GM13976 (cell line): ENCODE data around the gene GNPAT.

ENCODE experiments used
- DNase-seq: peaks from one replicate; pipeline ENCODE4 v3.0.0; 2012; ENCODE audit warnings: low spot score
- in situ Hi-C: fragments of 300-500 bp; cut with MboI; formaldehyde crosslinking; loops from one replicate; pipeline ENCODE4 v1.12.0; 2022; ENCODE audit warnings: low sequenced_read_pairs, mixed read lengths, inconsistent platforms; ENCODE audit not compliant: unreplicated experiment
- TF ChIP-seq, protein P1 (sequence below): IDR thresholded peaks from 2 replicates; pipeline ENCODE4 v1.5.1; 2012; ENCODE audit warnings: borderline replicate concordance, mild to moderate bottlenecking; ENCODE audit not compliant: insufficient read depth; ENCODE audit errors: extremely low read depth, missing control alignments, control extremely low read depth

GNPAT gene

DNA sequence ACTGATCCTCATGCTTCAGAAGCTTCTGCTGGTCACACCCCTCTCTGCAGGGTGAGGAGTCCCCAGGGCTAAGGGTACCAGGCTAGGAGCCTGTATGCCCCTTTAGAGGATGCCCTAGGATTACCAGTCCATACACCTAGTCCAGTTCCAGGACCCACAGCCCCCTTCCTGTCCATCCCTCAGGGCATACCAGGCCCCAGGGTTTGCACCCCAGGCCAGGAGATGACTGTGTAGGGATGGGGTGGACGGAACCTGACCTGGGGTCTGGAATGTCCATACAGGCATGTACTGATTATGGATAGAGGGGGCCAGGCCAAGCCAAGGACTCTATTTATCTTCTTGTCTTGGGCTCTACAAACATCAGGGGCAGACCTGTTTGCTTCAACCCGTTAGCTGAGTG lies 44.3 kb upstream of the GNPAT start:
- TF ChIP-seq, protein P1, sequence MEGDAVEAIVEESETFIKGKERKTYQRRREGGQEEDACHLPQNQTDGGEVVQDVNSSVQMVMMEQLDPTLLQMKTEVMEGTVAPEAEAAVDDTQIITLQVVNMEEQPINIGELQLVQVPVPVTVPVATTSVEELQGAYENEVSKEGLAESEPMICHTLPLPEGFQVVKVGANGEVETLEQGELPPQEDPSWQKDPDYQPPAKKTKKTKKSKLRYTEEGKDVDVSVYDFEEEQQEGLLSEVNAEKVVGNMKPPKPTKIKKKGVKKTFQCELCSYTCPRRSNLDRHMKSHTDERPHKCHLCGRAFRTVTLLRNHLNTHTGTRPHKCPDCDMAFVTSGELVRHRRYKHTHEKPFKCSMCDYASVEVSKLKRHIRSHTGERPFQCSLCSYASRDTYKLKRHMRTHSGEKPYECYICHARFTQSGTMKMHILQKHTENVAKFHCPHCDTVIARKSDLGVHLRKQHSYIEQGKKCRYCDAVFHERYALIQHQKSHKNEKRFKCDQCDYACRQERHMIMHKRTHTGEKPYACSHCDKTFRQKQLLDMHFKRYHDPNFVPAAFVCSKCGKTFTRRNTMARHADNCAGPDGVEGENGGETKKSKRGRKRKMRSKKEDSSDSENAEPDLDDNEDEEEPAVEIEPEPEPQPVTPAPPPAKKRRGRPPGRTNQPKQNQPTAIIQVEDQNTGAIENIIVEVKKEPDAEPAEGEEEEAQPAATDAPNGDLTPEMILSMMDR = no peak
- no peak for DNase-seq
- in situ Hi-C loops = no loop called here

DNA sequence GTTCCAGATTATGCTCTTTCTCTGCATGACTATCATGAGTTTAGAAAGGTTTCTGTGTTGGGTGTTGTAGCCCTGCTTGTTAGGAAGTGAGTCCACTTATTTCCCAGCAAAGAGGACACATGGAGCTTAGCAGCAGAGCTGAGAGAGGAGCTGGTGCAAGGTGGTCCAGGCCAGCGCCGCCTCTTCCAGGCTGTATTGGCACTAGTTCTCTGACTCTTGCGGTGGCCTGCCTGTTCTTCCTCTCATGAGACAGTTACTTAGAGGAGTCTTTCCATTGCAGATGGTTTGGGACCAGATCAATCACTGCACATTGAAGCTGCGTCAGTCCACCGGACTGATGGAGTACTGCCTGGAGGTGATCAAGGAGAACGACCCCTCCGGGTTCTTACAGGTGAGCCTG lies 41.1 kb upstream of the GNPAT start:
- TF ChIP-seq, protein P1 = no peak
- in situ Hi-C loops = no loop called here

DNA sequence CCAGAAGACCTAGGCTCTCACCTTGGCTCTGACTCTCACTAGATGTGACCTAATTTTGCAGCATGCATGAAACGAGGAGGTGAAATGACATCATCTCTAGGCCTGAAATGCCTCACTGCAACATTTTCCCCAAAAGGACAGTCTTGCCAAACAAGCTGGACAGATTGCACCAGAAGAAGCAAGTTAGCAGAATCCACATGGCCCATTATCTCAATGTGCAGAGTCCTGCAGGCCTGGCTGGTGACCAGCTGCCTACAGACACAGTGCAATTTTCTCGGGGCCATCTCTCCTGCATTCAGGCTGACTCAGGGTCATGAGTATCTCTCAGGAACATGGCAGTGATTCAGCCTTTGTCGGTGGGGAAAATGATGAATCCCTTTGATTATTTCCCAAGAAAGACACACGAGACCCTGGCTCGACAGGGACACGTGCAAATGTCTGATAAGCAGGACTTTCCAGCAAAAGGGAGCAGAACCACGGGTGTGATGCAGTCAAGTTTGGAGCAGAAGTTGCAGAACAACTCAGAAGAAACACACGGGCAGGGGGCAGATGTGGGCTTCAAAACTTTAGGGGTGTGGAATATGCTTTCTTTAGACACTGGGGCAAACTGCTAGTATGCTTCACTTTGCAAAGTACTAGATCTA lies 40.5 kb upstream of the GNPAT start:
- in situ Hi-C loops = no loop called here
- no peak for DNase-seq
- TF ChIP-seq, protein P1 = no peak

More for the DNA sequence above, 41.1 kb upstream of the GNPAT start:
- DNase-seq = no peak

DNA sequence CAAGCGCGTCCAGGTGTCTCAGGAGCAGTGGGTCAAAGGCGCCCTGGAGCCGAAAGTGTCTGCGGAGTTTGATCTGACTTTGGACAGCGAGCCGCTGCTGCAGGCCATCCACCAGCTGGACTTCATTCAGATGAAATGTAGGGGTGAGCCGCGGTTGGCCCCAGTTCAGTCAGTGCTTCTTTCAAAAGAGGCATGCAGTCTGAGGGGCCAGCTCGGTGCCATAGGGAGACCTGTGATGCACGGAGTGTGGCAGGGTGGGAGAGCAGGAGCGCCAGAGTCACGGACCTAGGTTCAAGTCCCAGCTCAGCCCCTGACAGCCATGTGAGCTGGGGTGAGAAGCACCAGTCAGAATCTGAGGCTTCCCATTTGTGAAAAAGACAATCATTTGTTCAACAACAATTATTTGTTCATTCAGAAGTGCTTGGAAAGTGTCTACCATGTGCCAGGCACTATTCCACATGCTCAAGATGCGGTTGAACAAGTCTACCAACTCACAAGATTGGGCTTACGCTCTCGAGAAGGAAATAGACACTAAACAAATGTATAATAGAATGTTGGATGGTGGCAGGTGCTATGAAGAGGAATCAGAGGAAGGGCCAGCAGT lies 39.5 kb upstream of the GNPAT start:
- in situ Hi-C loops = no loop called here
- no peak for DNase-seq
- TF ChIP-seq, protein P1 = no peak

DNA sequence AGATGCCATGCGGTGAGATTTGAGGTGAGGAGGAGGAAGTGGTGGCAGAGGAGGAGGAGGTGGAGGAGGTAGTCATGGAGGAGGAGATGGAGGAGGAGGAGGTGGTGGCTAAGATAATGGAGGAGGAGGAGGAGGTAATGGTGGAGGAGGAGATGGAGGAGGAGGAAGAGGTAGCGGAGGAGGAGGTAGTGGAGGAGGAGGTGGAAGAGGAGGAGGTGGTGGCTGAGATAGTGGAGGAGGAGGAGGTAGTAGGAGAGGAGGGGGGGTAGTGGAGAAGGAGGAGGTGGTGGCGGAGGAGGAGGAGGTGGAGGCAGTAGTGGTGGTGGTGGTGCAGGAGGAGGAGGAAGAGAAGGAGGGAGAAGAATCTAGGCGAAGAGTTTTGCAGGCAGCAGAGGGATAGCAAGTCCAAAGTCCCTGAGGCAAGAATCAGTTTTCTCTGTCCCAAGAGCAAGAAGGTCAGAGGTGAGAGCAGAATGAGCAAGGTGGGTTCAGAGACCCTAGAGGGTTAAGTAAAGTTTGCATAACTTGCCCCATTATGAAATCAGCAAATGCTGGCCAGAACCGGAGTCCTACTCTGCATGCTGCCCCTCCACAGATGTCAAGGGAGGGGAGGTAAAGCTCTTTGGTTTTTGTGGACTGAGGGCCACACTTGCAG lies 38.9 kb upstream of the GNPAT start:
- in situ Hi-C loops = no loop called here
- TF ChIP-seq, protein P1 = no peak
- DNase-seq = no peak

DNA sequence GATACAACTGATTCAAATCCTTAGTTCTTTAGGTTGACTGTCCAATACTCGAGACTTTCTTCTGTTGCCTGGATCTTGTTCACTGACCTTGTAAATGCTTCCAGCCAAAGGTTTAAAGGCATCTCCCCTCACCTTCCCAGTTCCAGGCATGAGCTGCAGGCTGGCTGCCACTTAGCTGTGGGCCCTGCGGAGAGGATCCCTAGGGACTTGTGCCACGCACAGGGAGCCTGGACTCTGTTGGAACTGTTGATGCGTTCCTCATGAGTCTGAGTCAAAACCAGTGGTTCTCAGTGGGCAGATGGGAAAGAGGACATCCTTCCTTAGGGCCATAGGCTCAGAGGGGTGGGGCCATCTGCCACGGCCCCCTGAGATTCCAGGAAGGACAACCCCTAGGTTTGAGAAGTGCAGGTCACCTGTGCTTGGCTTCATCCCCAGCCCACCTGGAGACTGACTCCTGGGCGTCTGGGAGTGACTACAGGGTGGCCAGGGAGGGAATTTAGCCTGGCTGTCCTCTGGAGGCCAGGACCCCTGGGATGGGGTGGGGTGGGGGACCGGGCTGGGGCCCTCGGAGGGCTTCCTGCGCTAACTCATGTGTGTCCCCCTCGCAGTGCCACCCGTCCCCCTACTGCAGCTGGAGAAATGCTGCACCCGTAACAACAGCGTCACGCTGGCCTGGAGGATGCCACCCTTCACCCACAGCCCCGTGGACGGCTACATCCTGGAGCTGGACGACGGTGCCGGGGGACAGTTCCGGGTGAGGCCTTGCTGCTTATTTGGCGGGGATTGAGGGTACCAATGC lies 37.6 kb upstream of the GNPAT start:
- DNase-seq = no peak
- in situ Hi-C loops = no loop called here
- TF ChIP-seq, protein P1 = no peak
